HepG2 (cell line): ENCODE results near the gene RPLP2.

ENCODE experiments used
- CAMTA2 ChIP-seq: sonication (generic); formaldehyde crosslinking; IDR thresholded peaks from 2 replicates; pipeline ENCODE4 v1.4.0; 2020; ENCODE audit warnings: mild to moderate bottlenecking, missing genetic modification reagents, borderline replicate concordance
- CHD4 ChIP-seq: fragments of 200-600 bp; sonication (generic); IDR thresholded peaks from 2 replicates; pipeline ENCODE4 v1.7.0; 2017; ENCODE audit warnings: mild to moderate bottlenecking, low read length, borderline replicate concordance
- DPF2 ChIP-seq: sonication (generic); formaldehyde crosslinking; IDR thresholded peaks from 2 replicates; pipeline ENCODE4 v1.4.0; 2020; ENCODE audit warnings: mild to moderate bottlenecking, low read depth, missing genetic modification reagents, borderline replicate concordance
- FOXP1 ChIP-seq, 2 experiments: fragments of 450-650 bp in 1 of 2; IDR thresholded peaks; 2 replicates each; pipeline ENCODE4 v1.6.1; 2017 to 2018; ENCODE audit warnings: antibody characterized with exemption in 1 of 2
- HNRNPL ChIP-seq: fragments of 200-400 bp; formaldehyde crosslinking; IDR thresholded peaks from 2 replicates; pipeline ENCODE4 v1.6.1; 2017; ENCODE audit warnings: mild to moderate bottlenecking, low read depth, low read length
- PCBP1 ChIP-seq: fragments of 200-400 bp; formaldehyde crosslinking; IDR thresholded peaks from 2 replicates; pipeline ENCODE4 v1.6.1; 2017; ENCODE audit warnings: mild to moderate bottlenecking, low read depth, low read length, borderline replicate concordance
- RAD21 ChIP-seq: fragments of 450-650 bp; formaldehyde crosslinking; IDR thresholded peaks from 2 replicates; pipeline ENCODE4 v1.5.0; 2020; ENCODE audit warnings: mild to moderate bottlenecking
- ZNF232 ChIP-seq: sonication (generic); formaldehyde crosslinking; IDR thresholded peaks from 2 replicates; pipeline ENCODE4 v1.4.0; 2020; ENCODE audit warnings: missing genetic modification reagents, borderline replicate concordance
- ZNF343 ChIP-seq: sonication (generic); formaldehyde crosslinking; IDR thresholded peaks from 2 replicates; pipeline ENCODE4 v1.4.0; 2020; ENCODE audit warnings: mild to moderate bottlenecking, missing genetic modification reagents
- ZZZ3 ChIP-seq: sonication (generic); formaldehyde crosslinking; IDR thresholded peaks from 2 replicates; pipeline ENCODE4 v1.4.0; 2020; ENCODE audit warnings: missing genetic modification reagents, mild to moderate bottlenecking, borderline replicate concordance

- TF ChIP-seq CHD4: no peak
- TF ChIP-seq DPF2 (CRISPR knock-in tag): no peak
- TF ChIP-seq RAD21 (CRISPR knock-in tag): no peak
- no peak for TF ChIP-seq CAMTA2 (CRISPR knock-in tag)
- TF ChIP-seq ZZZ3 (CRISPR knock-in tag): no peak
- TF ChIP-seq FOXP1 (IDR thresholded peaks at IDR 0.05): no peak
- no peak for TF ChIP-seq FOXP1 (CRISPR knock-in tag; IDR thresholded peaks at IDR 0.05)
- no peak for TF ChIP-seq ZNF232
- no peak for TF ChIP-seq PCBP1
- TF ChIP-seq HNRNPL: no peak
- TF ChIP-seq ZNF343 (CRISPR knock-in tag): no peak
Measured at GRCh38 chr11:763549-764321, 46.0 kb upstream of the RPLP2 start.
